ENCODE results near the gene AGAP3. TPM values are rescaled to one million over a fixed set of nuclear protein-coding genes. Genes with fewer than 3 reads are reported as not detected.
A peak's percentile ranks its signal among the peaks of the same experiment; 100 is the strongest.

Gene AGAP3
- polyA plus RNA-seq, 5 donors: 73.3 to 100 (median 95.7) TPM

DNA sequence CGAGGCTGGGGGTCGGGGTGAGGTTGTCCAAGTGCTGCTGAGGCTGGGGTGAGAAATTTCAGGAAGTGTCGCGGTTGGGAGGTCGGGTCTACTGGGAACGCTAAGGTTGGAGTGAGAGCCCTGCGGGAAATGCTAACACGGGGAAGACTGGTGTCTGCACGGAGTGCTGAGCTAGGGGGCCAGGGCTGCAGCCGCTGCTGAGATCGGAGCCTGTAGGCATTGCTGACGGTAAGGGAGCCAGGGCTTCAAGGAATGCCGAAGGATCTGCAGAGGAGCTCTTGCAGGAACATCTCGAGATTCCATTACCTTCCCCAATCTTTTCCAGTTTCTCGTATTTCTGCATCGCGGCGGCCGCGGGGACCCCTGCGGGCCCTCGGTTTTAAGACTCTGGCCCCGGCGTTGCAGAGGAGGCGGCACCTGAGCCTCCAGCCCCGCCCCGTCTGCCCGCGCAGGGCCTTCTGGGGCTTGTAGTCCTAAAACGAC, 28.7 kb upstream of the AGAP3 start, which contains the start of gene CDK5:
CDK5 (minus strand) TSS at position 392 of the 483 bp plus-strand sequence; CDS start at position 343, 49 bp downstream.
- no peak for DNase-seq

GRCh38 chr7:151057989-151058780, 28.1 kb upstream of the AGAP3 start:
- DNase-seq: peak; percentile 99

DNA sequence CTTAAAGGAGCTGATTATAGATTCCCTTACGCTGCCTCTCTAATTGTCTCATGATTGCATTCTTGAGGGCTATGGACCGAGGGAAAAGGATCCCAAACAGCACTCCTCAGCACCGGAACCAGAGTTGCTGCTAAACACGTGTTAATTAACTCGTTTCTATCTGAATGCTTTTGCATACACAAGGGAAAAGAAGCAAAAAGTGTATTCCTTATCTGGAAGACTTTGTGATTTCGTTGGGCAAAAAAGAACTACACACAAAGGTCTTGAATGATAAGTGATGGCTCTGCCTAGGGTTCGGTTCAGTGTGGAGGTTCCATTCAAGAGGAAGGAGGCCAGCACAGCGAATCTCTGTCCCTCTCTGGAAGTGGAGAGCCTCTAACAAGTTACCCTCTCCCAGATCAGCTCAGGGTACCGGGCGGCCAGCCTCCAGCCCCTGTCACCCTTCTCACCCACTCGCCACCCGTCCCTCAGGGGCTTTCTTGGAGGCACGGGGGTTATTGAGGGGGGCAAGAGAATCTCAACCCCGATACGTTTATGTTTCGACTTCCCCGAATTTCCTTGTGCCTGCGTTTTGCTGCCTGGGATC, 27.4 kb upstream of the AGAP3 start:
- no peak for DNase-seq

DNA sequence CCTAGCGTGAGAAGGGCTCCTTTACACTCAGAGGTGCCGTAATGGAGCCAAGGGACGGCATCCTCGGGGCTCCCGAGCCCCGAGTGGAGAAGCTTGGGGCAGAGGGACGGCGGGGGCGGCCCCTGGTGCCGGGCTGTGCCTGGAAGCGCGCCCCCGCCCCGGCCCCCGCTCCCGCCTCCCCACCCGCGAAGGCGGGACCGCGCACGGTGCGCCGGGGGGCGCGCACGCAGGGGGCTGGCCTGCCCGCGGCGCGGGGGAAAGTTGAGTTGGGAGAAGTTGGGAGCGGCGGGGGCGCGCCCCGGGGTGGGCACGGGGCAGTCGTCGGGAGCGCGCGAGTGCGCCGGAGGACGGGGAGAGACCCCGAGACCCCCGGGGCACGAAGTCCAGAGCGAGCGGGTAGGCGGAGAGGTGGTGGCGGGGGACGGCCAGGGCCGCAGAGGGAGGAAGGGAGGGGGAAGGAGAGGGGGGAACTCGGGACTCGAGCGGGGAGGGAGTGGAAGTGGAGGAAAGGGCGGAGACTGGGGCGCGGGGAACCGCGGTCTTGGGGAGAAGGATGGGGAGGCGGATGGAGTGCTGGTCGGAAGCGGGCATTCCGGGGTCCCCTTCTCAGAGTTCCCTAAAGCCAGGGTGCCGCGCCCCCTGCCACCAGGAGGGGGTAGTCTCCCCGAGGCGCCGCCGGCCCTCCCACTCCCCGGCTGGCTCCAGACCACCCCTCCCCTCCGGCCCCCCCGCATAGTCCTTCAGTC, 26.7 kb upstream of the AGAP3 start, which contains the start of gene SLC4A2:
SLC4A2 (plus strand) TSS at position 223 of the 746 bp plus-strand sequence. CDS start 2,399 bp downstream, outside the sequence.
- peak; percentile 82 to 87 for DNase-seq

DNA sequence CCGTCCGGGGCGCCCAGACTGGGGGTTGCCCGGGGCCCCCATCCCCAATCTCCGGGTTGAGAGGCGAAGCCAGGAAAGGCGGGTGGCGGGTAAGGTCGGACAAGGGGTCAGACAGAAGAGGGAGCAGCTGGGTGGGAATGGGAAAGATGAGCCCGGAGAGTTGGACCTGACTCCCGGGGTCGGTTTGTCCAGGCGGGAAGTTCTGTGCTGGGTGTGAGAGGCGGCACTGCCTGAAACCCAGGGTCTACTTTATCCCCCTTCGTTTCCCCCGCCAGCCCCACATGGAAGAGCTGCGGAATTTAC, 26.2 kb upstream of the AGAP3 start:
- DNase-seq: no peak

DNA sequence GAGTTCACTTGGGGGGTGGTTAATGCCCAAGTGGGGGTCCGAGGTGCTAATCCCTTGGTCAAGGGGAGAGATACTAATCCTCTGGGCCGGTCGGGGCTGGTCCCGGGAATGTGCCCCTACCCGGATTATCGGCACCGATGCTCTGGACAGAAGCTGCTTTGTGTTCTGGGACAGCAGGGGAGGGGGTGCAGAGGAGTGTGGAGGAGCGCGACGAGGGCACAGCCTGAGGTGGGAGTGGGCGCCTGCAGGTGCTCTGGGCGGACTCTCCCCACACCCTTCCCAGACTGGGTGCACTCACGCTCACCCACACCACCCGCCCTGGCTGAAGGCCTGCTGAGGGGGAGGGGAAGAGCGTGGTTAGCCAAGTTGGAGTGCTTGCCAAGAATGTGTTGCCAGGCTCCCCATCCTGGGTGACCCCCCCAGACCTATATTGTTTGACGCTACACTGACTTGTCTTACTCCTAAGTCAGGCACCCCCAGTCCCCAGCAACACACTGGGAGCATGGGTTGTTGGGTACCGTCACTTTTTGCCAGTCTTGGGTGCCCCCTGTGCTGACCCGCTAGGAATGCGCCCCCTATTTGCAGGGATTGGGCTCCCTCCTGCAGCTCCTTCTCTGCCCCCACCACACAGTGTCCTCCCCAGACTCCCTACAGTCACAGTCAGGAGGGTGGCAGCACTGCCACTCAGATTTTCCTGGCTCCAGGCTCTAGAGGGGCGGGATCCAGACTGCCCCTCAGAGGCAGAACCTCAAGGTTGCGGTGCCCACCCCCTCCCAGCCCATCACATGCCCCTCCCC, 25.7 kb upstream of the AGAP3 start:
- no peak for DNase-seq

DNA sequence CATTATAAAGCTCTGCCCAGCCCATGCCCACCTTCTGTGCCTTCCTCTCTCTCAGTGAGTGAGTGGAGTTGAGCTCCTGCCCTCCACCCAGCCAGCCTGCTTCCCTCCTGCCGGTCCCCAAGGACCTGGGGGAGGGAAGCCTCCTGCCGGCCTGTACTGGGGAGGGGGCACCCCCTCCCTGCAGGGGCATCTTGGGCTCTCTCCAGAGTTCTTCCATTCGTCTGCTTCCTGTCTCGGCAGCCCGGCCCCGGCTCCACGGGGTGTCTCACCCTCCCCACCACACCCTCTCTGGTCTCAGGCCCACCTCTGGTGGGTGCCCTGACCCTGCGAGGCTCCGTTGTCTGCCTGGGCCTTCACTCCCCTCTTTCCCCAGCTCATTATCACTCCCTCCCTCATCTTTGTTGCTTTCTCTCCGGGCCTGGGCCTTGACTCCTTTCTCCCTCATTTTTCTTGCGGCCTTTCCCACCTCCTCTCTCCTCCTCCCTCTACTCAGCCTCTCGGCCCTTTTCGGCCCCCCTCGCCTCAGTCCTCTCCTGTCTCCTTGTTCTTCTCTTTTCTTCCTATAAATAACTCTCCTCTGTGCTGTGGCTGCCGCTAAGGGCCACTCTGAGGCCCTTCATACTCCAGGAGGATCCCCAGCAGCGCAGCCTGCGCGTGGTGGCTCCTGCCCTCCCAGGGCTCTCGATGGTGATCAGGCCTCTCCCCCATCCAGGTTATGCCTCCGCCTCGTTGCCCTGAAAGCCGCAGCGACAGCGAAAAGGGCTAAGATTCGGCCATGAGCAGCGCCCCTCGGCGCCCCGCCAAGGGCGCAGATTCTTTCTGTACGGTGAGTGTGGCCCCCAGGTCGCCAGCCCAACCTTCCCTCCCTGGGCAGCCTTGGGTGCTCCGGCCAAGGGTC, 24.8 kb upstream of the AGAP3 start:
- no peak for DNase-seq

DNA sequence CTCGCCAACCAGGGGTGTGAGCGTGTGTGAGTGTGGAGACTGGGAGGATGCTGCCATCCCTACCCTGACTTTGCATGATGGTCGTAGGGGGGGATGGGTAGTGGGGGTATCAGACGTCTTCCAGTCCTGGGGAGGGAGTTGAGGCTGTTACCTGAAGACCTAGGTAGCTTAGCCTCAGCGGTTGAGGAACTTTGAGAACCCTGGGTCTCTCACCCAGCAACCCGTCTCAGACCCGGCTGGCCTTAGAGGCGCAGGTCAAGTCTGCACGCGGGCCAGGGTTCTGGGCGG, 24.2 kb upstream of the AGAP3 start:
- DNase-seq: no peak

GRCh38 chr7:151062399-151063211, 23.7 kb upstream of the AGAP3 start:
- DNase-seq: peak in 1 of 2 donors; percentile 74

- no peak for DNase-seq
Measured at GRCh38 chr7:151063212-151063561, 23.1 kb upstream of the AGAP3 start.

GRCh38 chr7:151064454-151064853, 21.8 kb upstream of the AGAP3 start:
- DNase-seq: no peak

- no peak for DNase-seq
Measured at GRCh38 chr7:151064993-151065392, 21.3 kb upstream of the AGAP3 start.

- DNase-seq: no peak
Measured at GRCh38 chr7:151065516-151065915, 20.8 kb upstream of the AGAP3 start.

DNA sequence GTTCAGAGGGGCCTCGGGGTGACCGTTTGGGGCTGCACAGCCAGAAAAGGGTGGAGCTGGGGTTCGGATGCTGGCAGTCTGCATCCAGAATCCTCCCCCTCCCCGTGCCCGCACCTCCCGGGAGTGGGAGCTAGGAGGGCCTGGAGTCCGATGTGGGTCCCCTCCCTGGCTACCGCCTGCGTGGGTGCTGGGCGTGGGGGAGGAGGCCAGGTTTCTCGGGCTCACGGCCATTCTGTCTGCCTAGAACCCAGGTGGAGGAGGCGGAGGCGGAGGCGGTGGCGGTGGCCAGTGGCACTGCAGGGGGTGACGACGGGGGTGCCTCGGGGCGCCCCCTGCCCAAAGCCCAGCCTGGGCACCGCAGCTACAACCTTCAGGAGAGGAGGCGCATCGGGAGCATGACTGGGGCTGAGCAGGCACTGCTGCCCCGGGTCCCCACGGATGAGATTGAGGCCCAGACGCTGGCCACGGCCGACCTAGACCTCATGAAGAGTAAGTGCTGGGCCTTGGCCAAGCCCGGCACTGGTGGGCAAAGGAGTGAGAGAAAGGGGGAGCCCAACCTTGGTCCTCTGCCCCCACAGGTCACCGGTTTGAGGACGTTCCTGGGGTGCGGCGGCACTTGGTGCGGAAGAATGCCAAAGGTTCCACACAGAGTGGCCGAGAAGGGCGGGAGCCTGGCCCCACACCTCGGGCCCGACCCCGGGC, 19.9 kb upstream of the AGAP3 start:
- DNase-seq: no peak

DNA sequence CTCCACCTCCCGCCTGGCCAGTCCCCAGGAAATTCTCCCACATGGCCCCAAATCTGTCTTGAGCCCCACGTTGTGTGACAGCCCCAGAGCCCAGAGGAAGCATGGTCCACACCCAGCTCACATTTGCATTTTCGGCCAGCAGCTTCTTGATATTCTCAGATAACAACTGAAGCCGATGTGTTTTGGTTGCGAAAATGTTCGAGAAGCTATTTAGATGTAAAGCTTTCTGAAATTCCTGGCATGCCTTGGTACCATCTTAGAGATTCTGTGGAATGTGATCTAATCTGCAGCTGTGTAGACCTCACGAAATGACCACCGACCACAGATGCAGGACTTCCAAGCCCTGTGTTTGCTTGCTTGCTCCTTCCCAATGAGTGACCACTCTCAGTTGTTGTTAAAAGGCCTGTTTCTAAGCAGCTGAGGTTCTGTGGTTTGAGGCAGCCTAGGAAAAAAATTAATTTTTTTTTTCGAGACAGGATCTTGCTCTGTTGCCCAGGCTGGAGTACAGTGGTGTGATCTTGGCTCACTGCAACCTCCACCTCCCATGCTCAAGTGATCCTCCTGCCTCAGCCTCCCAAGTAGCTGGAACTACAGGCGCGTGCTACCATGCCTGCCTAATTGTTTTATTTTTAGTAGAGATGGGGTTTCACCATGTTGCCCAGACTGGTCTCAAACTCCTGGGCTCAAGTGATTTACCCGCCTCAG, 18.1 kb upstream of the AGAP3 start:
- DNase-seq: no peak

- DNase-seq: no peak
Measured at GRCh38 chr7:151069841-151070573, 16.3 kb upstream of the AGAP3 start.

DNA sequence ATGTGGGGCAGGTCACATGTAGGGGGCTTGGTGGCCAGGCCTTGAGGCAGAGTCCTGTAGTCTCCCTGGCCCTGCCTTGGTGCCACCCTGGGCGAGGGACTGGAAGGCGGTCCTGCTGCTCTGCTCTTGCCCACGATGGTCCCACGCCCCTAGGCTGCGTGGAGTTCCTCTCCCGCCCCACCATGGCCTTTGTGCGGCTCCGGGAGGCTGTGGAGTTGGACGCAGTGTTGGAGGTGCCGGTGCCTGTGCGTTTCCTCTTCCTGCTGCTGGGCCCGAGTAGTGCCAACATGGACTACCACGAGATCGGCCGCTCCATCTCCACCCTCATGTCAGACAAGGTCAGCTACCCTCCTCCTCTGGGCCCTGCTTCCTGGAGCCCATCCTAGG, 15.7 kb upstream of the AGAP3 start:
- no peak for DNase-seq
